Nephron progenitor cell (in vitro differentiated cells): ENCODE results near the gene ACADVL.

Experiments
- DNase-seq: peaks from one replicate; pipeline ENCODE4 v3.0.0; 2021
- H3K27ac Mint-ChIP-seq: 2 replicates; pipeline ENCODE4 v1.8.0; 2021; ENCODE audit warnings: mild to moderate bottlenecking, moderate library complexity, mixed read lengths
- H3K27me3 Mint-ChIP-seq: 2 replicates; pipeline ENCODE4 v1.8.0; 2021; ENCODE audit warnings: mild to moderate bottlenecking, low read depth, mixed read lengths; ENCODE audit not compliant: poor library complexity
- H3K36me3 Mint-ChIP-seq: 2 replicates; pipeline ENCODE4 v1.8.0; 2021; ENCODE audit warnings: low read depth, mixed read lengths
- H3K4me1 Mint-ChIP-seq: 2 replicates; pipeline ENCODE4 v1.8.0; 2021; ENCODE audit warnings: mixed read lengths
- H3K4me3 Mint-ChIP-seq: 2 replicates; pipeline ENCODE4 v1.8.0; 2021; ENCODE audit warnings: mild to moderate bottlenecking, moderate library complexity, mixed read lengths
- H3K9me3 Mint-ChIP-seq: 2 replicates; pipeline ENCODE4 v1.8.0; 2021; ENCODE audit warnings: mild to moderate bottlenecking, moderate library complexity, mixed read lengths
- TF ChIP-seq, protein P1 (sequence below): fragments of 200-600 bp; sonication (generic); IDR thresholded peaks from 2 replicates; pipeline ENCODE4 v1.5.0; 2021; ENCODE audit warnings: antibody characterized with exemption

Gene ACADVL

DNA sequence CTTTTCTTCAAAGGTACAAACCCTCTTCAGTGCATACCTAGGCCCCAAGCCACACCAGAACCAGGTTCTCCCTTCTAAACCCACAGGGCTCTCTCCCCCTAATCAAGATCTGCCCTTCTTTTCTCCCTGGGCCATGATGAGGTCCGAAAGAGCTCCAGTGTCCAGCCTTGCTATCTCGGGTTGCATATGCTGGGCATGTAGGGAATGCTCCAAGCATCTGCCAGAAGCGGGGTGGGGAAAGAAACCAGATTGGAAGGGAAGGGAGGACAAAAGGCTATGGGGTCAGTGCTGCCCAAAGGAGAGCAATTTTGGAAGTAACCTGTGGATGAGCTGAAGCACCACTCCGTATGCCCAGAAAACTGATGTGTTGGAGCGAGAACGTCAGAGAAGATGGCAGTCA is 29.5 kb downstream of the ACADVL start:
- H3K4me3 Mint-ChIP-seq = peak overlapping the region; percentile 98
- peaks cover 32% of the 10 kb centered on the region for H3K36me3 Mint-ChIP-seq
- no peaks in the 10 kb centered on the region for H3K27me3 Mint-ChIP-seq
- no peak for DNase-seq
- no peaks in the 10 kb centered on the region for H3K9me3 Mint-ChIP-seq
- H3K4me1 Mint-ChIP-seq = peaks cover 46% of the 10 kb centered on the region
- peak overlapping the region; percentile 90 for H3K27ac Mint-ChIP-seq
- TF ChIP-seq, protein P1, sequence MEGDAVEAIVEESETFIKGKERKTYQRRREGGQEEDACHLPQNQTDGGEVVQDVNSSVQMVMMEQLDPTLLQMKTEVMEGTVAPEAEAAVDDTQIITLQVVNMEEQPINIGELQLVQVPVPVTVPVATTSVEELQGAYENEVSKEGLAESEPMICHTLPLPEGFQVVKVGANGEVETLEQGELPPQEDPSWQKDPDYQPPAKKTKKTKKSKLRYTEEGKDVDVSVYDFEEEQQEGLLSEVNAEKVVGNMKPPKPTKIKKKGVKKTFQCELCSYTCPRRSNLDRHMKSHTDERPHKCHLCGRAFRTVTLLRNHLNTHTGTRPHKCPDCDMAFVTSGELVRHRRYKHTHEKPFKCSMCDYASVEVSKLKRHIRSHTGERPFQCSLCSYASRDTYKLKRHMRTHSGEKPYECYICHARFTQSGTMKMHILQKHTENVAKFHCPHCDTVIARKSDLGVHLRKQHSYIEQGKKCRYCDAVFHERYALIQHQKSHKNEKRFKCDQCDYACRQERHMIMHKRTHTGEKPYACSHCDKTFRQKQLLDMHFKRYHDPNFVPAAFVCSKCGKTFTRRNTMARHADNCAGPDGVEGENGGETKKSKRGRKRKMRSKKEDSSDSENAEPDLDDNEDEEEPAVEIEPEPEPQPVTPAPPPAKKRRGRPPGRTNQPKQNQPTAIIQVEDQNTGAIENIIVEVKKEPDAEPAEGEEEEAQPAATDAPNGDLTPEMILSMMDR = no peak

DNA sequence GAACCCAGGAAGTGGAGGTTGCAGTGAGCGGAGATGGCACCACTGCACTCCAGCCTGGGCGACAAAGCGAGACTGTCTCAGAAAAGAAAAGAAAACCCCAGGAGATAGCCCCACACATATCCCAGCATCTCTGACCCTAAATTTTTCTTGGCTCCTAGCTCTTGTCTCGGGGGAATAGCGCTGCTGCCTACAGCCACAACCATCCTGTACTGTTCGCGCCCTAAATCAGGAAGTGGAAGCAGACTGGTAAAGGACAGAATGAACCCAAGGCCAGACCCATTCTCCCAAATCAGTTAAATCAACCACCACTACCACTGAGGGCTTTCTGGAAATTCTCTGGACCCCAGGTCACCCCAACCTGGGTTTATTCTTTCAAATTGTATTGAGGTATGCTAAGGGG is 30.1 kb downstream of the ACADVL start:
- Mint-ChIP-seq H3K4me1 (peaks cover 50% of the 10 kb centered on the region), H3K36me3 (peaks cover 31% of the 10 kb centered on the region), H3K27ac (peak overlapping the region; percentile 93), H3K9me3 (no peaks in the 10 kb centered on the region), H3K27me3 (peaks cover 2% of the 10 kb centered on the region), H3K4me3 (peak overlapping the region; percentile 98)
- TF ChIP-seq, protein P1 = no peak
- DNase-seq = no peak

DNA sequence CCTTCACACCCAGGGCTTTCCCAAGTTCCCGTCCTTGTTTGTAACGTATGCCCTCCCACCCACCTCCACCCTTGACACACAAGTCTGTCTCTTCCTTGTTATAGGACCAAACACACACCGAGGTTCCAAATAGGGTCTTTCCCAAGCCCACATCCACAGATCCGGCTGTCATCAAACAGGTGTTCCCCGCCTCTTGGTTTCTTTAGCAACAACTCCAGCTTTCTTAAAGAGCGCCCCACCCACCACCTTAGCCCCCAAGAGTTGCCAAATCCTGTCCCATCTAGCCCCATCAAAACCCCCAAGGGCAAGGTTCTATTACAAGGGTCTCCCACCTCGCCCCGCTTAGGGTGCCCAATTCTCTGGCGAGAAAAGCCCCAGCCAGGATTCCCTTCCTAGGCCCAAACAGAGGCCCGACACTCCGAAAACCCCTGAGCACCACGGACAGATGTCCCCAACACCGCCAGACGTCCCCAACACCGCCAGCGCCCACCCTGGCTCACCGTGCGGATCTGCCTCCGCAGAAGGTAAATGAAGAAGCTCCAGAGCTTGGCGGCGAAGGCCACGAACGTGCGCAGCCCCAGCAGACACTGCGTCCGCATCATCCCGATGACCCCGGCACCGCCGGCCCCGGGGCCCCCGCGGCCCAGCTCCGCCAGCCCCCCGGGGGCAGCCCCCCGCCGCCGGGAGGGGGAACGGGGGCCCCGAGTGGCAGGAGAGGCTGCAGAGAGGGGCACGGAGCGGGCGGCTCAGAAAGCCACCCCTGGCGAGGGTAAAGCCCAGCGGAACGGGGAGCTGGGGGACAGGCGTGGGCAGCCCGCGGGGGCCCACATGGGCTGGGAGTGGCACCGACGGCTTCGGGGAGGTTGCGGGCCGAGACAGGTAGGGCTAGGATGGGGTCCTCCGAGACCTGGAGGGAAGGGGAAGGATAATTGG is 31.2 kb downstream of the ACADVL start:
- Mint-ChIP-seq H3K27ac (peak overlapping the region; percentile 97), H3K4me3 (peak overlapping the region; percentile 98), H3K4me1 (peaks cover 51% of the 10 kb centered on the region), H3K9me3 (no peaks in the 10 kb centered on the region), H3K36me3 (peaks cover 29% of the 10 kb centered on the region), H3K27me3 (peaks cover 2% of the 10 kb centered on the region)
- peak; percentile 46 for DNase-seq
- TF ChIP-seq, protein P1 = no peak

DNA sequence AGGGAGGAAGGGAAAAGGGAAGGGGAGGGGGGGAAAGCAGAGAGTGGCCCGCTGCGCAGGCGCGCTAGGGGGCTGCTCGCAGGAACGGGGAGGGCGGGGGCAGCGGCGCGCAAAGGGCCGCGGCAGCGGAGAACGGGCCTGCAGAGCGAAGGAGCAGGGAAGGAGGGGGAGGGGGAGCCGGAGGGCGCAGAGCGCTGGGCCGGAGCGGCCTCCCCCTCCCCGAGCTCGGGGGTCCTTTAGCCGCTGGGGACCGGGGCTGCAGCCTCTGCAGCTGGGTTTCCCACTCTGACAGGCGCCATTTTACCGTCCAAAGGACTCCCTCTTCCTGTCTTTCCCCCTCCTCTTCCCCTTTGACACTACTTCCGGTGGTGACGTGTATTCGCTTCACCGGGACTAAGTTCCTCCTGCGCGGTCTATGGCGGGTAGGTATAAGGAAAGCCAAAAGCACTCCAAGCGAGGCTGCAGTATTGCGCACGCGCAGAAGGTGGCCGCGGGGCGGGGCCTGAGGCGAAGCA is 32.0 kb downstream of the ACADVL start, which contains the start of gene CTDNEP1:
CTDNEP1 (minus strand) TSS at position 74 of the 515 bp plus-strand sequence. CDS start 438 bp downstream, outside the sequence.
- Mint-ChIP-seq H3K4me3 (peak within 1 kb of the TSS; percentile 98), H3K9me3 (no peaks in the 10 kb centered on the region)

DNA sequence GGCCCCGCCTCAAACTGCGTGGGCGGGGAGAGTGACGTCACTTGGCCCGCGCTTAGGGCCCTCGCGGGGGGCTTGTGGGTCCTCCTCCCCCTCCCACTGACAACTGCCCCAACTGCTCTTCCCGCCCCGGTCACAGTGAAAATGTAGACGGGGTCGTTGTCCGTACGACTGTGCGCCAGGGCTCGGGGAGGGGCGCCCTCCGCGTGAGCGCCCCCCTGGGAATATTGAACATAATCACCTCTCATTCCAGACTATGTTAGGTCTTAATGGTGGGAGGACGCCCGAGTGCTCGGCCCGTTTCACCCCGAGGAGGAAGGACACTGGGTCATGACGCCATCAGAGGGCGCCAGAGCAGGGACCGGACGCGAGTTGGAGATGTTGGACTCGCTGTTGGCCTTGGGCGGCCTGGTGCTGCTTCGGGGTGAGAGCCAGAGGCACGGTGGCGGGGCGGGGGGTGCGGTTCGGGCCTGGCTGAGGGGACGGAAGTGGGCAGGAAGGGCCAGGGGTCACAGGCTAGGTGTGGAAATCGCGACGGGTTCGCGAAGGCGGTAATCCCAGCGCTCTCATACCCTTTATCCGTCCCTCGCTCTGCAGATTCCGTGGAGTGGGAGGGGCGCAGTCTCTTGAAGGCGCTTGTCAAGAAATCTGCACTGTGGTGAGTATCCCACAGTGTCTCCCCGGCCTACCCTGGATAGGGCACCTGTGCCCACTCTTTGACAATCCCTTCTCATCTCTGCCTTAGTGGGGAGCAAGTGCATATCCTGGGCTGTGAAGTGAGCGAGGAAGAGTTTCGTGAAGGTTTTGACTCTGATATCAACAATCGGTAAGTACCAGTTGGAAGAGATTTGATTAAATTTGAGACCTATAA is 32.7 kb downstream of the ACADVL start, which contains the start of gene ELP5:
ELP5 (plus strand) TSS at position 40 of the 868 bp plus-strand sequence; CDS start at position 376, 336 bp downstream.
- H3K9me3 Mint-ChIP-seq = no peaks in the 10 kb centered on the region
- peaks cover 29% of the 10 kb centered on the region for H3K36me3 Mint-ChIP-seq
- peak; percentile 94 for DNase-seq
- peak within 1 kb of the TSS; percentile 98 for H3K4me3 Mint-ChIP-seq
- TF ChIP-seq, protein P1 = no peak
- peaks cover 2% of the 10 kb centered on the region for H3K27me3 Mint-ChIP-seq
- H3K27ac Mint-ChIP-seq = peak within 1 kb of the TSS; percentile 100
- H3K4me1 Mint-ChIP-seq = peaks cover 51% of the 10 kb centered on the region

More for the DNA sequence above, 32.0 kb downstream of the ACADVL start, which contains the start of gene CTDNEP1:
- Mint-ChIP-seq H3K27me3 (peaks cover 2% of the 10 kb centered on the region), H3K4me1 (peaks cover 51% of the 10 kb centered on the region), H3K27ac (peak within 1 kb of the TSS; percentile 100), H3K36me3 (peaks cover 27% of the 10 kb centered on the region)
- peak; percentile 99 for DNase-seq
- TF ChIP-seq, protein P1 = no peak
